Dedifferentiated amniotic fluid mesenchymal stem cell (primary cell): ENCODE measurements around the gene RPL3.
A peak's percentile ranks its signal among the peaks of the same experiment; 100 is the strongest.

Experiments used
- DNase-seq: peaks from one replicate; pipeline ENCODE4 v3.0.0-alpha.2; 2016; ENCODE audit errors: extremely low spot score

RPL3 gene

DNA sequence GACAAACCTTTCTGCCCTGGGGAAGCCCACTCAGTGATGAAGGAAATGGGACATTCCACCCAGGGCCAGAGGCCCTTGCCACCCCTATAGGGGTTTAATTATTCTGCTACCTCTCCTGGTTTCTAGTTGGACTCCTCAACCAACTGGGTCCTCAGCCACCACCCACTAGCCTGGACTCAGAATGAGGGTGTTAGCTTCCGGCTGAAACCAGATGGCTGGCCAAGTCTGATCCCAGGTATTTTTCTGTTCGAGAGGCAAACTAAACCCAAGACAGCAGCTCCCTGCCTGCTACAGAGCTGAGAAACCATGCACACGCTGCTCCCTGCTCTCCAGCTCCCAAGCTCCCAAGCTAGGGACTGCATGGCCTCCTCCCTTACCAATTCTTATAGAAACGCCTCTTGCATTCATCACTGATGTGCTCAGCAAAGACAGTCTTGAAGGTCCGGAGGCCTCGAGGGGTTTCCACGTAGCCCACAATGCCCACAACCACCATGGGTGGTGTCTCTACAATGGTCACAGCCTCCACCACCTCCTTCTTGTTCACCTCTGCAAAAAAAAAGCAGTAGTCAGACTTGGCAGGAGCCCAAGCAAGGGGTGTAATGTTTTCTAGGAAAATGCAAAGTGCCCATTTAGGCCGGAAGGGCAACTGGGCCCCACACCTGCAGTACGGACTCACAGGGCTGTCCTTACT is 2.2 kb downstream of the RPL3 start:
- DNase-seq: no peak

DNA sequence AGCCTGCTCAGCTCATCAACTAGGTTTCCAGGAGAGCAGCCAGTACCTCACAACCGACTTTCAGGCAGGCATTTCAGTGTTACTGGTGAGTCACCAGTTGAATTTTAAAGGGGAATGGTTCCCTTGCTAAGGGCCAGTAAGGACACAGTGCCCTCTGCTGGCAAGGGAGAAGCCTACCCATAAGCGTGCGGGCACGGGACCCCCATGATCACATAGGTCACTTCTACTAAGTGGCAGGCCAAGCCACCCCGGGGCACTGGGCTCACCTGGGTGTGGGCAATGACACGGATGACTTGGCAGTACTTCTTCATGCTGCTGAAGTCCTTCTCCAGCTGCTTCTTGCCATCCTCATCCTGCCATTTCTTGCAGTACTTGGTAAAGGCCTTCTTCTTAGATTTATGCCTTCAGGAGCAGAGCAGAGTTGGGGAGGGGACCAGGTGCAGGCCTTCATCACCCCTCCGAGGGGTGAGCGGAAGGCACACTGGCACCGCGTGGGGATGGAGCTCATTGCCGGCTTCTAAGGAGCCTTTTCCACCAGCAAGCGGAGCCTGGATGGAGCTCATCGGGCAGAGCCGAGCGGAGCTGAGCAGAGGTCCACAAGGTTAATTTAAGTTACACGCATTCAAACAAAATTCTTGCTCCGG is 2.9 kb downstream of the RPL3 start:
- peak; percentile 85 for DNase-seq

DNA sequence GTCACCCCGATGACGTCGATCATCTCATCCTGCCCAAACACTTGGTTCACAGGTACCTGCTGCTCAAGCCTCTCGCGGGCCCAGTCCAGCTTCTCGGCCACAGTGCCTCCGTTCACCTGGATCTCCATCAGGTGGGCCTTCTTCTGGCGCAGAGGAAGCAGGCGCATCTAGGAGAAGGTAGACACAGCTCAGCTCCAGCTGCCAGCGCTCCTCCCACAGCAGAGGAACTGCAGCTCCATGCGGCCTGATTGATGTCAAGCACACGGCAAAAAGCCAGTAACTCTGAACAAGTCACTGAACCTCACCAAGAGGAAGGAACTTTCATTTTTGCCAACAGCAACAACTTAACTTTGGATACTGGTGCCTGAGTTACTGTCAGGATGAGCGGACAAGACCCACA is 4.0 kb downstream of the RPL3 start:
- no peak for DNase-seq

DNA sequence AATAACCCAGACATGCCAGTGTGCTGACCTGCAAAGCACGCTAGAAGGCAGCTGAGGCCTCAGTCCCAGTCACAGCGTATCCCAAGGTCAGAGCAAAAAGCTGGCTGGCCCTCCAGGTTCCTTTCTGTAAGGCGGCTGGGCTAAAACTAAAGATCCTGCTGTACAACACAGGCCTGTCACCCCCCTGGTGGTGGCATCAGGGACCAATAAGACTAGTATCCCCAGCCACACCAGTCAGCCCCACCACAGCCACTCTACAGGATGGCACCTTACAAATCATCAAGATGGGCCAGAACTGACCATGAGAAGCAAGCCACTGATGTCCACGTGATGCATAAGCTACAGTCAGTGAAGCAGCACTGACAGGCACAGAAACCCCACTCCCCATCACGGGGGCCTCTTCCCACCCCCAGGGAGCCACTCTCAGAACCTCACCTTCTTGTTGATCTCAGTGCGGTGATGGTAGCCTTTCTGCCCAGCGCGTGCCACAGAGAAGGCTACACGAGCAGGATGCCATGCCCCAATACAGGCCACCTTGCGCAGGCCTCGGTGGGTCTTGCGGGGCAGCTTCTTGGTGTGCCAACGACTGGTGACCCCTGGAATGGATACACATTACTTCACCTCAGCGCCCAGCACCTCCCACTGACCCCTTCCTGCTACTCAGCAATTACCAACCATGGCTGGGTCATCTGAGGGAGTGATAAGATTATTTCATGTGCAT is 5.0 kb downstream of the RPL3 start:
- DNase-seq: no peak

DNA sequence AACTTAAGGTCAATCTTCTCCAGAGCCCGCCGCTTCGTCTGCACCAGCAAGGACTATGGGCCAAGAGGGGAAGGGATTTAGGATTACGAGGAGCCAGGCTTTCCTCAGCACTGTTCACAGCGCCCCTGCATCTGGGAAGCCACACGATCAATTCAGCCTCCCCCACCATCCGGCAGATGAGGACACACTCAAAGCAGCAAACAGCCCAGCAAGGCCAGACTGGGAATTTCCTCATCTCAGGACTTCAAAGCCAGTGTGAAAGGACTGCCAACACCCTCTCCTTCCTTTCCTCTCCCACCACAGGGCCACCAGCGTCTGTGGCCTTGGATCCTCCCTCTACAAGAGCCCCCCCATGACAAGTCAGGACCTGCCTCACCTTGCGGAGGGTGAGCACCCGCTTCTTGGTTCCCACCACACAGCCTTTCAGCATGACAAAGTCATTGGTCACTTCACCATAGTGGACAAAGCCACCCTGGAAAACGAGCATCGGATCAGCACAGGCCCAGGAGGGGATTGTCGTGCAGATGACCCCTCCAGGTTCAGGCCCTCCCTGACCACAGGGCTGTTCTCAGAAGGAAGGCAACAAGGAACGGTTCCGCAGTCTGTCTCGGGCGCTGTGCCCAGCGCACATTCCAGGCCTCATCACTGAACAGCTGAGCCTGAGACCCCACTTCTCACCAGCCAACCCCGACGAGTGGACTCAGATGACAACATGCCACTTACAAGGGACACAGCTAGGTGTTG is 6.0 kb downstream of the RPL3 start:
- DNase-seq: no peak

DNA sequence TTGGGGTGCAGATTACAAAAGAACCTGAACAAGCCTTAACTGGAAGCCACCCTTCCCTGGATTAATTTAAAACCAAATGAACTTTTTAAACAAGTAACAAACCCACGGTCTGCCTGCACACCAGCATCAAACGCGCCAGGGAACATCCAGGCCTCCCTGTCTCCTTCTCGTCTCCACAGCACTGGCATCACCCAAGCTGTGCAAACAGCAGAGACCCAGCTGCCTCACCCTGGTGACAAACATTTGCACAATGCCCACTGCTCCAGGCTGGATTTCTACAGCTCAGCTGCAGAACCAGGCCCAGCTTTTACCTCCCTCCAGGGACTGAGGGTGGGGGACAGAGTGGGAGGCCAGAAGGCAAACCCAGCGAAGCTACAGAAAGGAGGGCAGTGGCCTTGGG is 7.0 kb downstream of the RPL3 start:
- no peak for DNase-seq

DNA sequence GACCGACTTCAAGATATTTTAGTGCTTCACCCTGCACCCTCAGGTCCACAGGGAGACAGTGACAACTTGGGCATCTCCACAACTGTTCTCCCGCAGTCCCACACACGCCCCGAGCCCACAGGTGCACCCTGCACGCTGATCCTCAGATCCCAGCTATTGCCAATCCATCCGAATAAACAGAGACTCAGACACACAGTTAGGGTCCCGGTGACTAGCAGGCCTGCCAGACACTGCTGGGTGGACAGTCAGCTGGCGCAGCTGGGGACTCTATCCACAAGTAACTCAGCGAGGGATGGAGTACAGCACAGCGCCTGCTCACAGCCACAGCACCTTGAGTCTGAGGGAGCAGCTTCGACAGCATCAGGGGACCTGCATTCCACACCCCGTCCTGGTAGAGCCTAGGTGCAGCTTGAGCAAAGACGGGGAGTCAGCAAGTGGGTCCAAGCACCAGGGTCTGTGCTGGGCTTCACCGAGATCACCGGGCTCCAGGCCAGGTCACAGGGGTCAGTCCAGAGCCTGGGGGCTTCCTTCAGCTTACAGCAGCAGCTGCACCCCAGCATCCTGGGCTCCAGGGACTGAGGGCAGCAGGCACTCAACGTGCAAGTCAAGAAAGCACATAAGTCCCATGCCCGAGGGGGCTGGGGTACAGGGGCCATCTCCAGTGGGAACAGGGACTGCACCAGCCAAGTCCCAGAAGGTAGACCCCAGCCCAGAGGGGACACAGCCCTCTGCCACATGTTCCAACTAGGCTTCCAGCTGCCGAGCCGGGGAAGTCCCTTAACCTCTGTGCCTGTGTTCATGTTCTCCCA is 7.6 kb downstream of the RPL3 start:
- no peak for DNase-seq

DNA sequence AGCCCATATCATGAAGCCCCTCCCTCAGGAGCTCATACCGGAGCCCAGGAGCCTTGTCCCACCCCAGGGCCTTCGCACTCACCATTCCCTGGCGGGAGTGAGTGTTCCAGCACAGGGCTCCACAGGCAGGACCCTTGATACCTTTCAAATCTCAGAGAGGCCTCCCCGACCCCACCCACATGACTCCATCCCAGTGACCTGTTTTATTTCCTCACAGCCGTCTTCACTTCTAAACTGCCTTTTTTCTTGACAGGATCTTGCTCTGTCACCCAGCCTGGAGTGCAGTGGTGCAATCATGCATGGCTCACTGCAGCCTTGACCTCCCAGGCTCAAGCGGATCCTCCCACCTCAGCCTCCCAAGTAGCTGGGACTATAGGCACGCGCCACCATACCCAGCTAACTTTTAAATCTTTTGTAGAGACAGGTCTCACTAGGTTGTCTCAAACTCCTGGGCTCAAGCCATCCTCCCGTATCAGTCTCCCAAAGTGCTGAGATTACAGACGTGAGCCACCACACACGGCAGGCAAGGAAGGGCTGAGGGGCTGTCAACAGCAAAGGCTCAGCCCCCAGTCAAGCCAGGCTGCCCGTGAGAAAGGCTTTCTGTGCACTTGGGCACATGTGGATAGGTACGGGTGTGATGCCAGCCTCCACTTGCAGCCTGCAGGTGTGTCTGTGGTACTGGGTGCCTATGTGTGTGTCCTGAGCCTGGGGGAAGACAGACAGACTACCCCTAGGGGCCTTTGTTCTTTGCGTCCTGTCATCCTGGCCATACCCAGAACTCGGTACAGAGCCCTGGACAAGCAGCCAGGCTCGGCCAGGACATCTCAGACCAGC is 9.3 kb downstream of the RPL3 start:
- no peak for DNase-seq

DNA sequence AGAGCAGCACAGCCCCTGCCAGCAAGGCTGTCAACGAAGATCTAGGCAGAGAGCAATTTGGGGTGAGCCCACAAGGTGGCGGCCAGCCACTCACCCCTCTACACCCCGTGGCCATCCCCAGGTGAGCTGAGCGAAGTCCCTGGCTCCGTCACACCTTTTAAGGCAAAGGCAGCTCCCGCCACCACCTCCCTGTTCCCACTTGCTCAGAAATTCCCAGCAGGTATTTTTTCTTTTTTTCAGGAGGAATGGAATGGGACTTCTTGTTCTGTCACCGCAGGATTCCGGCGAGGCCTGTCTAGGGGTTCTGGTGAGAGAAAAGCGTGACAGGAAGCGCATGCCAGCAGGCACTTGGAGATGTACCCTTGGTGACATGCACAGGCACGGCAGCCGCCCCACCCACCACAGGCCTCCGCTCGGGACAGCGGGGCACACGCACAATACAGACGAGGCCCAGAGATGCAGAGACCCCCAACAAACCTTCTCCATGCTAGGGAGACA is 10.0 kb downstream of the RPL3 start:
- no peak for DNase-seq

DNA sequence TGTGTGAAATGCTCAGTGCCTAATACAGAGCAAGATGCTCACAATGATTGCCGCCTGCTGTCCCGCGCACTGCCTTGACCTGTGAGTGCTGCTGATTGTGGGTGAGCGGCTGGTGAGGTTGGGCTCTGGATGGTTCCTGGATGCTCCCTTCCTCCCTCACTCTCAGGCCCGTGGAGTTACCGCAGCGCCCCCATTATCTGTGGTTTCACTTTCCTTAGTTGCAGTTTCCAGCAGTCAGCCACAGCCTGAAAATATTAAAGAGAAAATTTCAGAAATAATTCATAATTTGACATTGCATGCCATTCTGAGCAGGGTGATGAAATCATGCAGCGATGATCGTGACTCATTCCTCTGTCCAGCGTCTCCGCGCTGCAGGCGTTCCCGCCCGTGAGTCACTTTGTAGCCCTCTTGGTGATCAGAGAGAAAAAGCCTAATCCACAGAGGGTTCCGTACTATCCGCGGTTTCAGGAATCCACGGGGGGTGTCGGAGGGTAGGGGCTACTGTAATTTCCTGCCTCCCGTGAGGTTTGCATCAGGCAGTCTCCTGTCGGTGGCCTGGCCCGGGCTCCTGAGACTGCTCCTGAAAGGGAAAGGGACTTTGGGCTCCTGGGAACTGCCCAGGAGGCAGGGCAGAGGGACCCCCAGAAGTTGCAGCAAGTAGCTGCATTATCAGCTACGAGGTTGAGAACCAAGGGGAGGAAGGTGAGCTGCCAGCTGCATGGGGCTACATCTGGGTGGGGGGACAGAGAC is 10.6 kb downstream of the RPL3 start:
- peak; percentile 93 for DNase-seq

DNA sequence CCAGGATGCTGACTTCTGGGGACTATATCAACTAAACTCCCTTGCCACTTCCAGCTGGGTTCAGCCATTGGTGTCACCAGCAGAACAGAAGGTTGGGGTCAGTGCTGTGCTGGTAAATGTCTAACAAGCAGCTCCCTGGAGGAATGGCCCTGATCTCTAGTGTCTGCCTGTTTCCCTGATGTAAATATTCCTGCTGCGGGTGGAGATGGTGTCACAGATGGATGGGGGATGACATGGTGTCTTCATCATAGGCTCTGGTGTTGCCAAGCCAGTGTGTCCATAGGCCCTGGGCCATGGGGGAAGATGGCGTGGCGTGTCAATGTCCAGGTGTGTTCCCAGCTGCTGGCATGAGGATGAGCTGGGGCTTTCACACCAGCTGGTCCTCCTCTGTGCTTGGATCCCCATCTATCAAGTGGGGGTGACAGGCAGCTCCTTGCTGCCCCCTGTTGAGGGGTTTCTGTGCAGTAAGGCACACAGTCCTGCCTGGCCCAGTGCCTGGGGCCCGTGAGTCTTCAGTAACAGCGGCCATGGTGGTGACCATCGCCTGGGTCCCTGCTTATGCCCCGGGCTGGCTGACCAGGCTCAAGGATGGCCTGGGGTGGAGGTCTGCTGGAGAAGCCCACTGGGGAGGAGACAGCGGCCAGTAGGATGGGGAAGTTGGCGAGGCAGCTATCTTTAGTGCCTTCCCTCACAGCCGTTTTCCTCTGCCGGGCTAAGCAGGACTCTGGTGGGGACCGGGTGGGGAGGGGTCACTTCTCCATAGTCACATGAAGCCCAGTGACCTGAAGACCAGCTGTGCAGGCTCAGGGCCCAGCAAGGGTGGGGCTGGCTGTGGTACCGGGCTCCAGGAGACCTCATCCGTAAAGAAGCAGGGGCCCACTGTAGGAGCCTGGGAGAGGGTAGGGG is 12.7 kb downstream of the RPL3 start:
- DNase-seq: no peak

DNA sequence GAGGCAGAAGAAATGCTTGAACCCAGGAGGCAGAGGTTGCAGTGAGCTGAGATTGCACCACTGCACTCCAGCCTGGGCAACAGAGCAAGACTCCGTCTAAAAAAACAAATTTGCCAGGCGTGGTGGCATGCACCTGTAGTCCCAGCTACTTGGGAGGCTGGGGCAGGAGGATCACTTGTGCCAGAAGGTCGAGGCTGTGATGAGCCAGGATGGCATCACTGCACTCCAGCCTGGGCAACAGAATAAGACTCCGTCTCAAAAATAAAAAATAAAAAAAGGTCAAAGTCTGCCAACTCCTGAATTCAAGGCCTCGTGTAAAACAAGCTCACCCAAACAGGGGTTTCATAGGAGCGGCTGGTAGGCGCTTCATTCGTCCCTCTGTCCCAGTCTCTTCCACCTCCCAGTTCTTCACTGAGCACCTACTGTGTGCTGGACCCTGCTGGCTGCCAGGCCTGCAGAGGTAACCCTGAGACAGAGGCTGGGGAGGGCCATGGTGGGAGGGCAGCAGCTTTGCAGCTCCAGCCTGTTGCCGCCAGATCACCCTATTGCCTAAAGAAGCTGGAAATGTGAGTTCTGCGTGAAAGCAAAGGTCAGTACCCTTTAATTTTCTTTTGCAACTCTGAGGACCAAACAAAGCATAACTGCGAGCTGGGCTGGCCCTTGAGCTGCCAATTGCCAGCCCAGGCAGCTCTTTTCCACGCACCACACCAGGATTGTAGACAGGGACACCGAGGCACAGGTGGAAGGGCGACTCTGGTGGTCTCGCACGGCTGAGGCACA is 15.3 kb downstream of the RPL3 start:
- no peak for DNase-seq

DNA sequence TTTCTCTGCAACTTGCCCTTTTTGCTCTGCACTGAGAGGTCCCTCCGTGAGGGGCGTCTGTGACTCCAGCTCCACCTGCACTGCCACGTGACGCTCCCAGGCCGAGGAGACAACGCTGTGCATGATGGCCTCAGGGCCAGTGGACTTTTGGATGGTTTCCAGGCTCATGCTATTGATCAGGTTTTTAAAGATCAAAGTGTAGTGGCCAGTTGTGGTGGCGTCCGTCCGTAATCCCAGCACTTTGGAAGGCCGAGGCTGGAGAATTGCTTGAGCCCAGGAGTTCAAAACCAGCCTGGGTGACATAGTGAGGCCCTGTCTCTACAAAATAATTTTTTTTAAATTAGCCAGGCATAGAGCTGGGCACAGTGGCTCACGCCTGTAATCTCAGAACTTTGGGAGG is 16.1 kb downstream of the RPL3 start:
- DNase-seq: no peak

DNA sequence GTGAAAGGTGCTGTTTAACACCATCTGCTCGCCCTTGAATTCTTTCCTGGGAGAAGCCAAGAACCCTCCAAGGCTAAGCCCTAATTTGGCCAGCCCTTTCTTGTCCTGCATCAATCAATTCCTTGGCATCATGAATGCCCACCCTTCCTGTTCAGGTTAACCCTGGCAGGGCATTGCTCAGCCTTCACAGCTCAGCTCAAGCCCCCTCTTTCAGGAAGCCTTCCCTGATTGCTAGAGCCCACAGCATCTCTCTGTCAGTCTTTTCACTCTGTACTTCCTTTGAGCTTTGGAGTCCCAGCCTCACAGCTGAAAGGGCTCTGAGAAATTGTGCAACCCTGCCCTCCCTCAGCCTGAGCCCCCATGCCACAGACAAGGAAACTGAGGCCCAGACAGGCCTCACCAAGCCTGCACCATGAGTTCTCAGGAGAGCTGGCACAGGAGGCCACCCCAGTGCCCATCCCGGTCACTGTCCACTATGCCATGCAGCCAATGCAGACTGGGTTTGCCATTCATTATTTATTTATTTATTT is 16.9 kb downstream of the RPL3 start:
- DNase-seq: no peak

DNA sequence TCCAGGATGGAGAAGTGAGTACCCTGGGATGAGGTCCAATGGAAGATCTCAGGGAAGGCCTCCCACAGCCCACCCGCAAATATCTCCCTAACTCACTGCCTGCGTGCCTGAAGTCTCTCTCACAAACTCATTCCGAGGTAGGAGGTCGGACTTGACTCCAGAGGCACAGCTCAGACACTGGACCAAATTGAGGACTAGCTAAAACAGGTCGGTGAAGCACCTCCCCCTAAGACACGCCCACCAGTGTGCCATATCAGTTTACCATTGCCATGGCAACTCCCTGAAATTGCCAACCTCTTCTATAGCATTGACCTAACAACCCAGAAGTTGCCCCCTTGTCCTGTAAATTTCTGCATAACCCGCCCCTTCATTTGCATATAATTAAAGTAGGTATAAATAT is 17.5 kb downstream of the RPL3 start:
- DNase-seq: no peak

DNA sequence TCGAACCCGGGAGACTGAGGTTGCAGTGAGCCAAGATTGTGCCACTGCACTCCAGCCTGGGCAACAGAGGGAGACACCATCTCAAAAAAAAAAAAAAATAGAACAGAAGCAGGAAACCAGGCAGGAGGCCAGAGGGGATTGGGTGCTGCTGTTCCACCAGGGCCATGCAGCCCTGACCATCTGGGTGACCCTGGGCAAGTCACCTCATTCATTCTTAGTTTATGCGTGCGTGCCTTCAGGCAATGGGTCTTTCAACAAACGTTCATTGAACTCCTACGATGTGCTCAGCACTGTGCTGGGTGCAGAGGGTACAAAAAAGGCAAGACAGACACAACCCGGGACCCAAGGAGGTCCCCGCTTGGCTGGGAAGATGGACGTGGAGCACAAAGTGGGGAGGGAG is 18.3 kb downstream of the RPL3 start:
- no peak for DNase-seq

DNA sequence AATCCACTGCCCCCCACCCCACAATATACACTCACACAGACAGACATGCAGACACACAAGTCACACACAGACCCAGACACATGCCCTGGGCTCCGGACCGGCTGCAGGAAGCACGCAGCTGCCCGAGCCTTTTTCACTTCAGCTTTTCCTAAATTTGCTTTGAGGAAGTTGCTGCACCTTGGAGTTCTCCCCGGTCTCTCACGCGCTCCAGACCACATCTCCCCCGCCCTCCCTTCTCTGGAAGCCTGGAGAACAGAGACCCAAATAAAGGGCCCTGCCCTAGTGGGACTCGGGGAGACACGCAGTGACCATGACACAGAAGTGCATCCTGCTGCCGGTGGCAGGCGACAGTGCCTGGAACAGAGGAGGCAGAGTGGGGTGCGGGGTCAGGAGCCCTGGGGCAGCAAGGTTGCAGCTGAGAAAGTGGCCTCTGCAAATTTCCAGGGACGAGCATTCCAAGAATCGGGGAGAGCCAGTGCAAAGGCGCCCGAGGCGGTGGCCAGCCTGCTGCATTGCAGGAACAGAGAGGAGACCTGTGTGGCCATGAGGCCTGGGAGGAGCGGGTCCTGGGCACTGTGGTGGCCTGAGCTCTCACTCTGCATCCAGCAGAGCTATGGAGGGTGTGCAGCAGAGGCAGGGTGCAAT is 19.1 kb downstream of the RPL3 start:
- no peak for DNase-seq
